Ovary (tissue), 9 donors: Measurements from ENCODE around the gene ABTB2. TPM values are rescaled to one million over a fixed set of nuclear protein-coding genes. Genes with fewer than 3 reads are reported as not detected.

Experiments used
- DNase-seq, 5 donors: peaks; one replicate each; pipeline ENCODE4 v3.0.0-alpha.2; 2019 to 2020
- H3K27ac ChIP-seq, 2 donors: fragments of 200-600 bp; one replicate each; pipeline versions ENCODE4 v1.5.1 to v1.8.0; 2019 to 2022
- H3K27me3 ChIP-seq: fragments of 200-600 bp; one replicate; pipeline ENCODE4 v1.8.0; 2022
- H3K36me3 ChIP-seq: fragments of 200-600 bp; sonication (generic); one replicate; pipeline ENCODE4 v1.5.1; 2019
- H3K4me1 ChIP-seq: one replicate; pipeline ENCODE4 v1.8.1; 2013; ENCODE audit warnings: mild to moderate bottlenecking, moderate library complexity; ENCODE audit not compliant: insufficient read depth
- H3K4me3 ChIP-seq: fragments of 200-600 bp; sonication (generic); one replicate; pipeline ENCODE4 v1.5.1; 2017
- H3K9me3 ChIP-seq, 2 donors: fragments of 200-600 bp in 1 of 2; sonication (generic) in 1 of 2; one replicate each; pipeline versions ENCODE4 v1.5.1 to v1.8.1; 2013 to 2019; ENCODE audit warnings: mild to moderate bottlenecking in 1 of 2, moderate library complexity in 1 of 2
- EP300 ChIP-seq: sonication (generic); formaldehyde crosslinking; IDR thresholded peaks from one replicate; pipeline ENCODE4 v1.6.1; 2017; ENCODE audit warnings: antibody characterized with exemption
- POLR2A ChIP-seq: fragments of 450-650 bp; IDR thresholded peaks from one replicate; pipeline ENCODE4 v1.6.1; 2017; ENCODE audit warnings: antibody characterized with exemption, mild to moderate bottlenecking, moderate library complexity
- WGBS, 3 donors: extraction: QIAGEN DNeasy Blood & Tissue Kit in 1 of 3; methylation state at CpG; one replicate each; pipeline versions ENCODE4 v1.1.5 to v1.1.7; 2013 to 2017; 5-methylcytosine and 5-hydroxymethylcytosine counted together
- intact Hi-C, 4 donors: fragments of 100-400 bp; cut with DNase I; formaldehyde crosslinking; loops; one replicate each; pipeline versions ENCODE4 v1.11.0 to v1.15.1; 2022 to 2023
- polyA plus RNA-seq, 2 donors: library from polyadenylated mRNA; stranded (reverse); fragments of 200-250 nt in 1 of 2; fragments of 350-450 nt in 1 of 2; fragmentation: Illumina TruSeq in 1 of 2; extraction: RNeasy Lipid Tissue Mini Kit (QIAGEN cat#74804) in 1 of 2; gene quantifications; one replicate each; pipeline ENCODE4 v1.2.3, GENCODE V29; 2013 to 2014
- total RNA-seq, 7 donors: library from RNA; depleted of rRNA in 2 of 7; stranded (reverse); fragments of >200 nt in 2 of 7; fragmentation: NEBNext Ultra II Directional in 3 of 7; extraction: Animal tissue kit (Norgen Biotek cat#: 25700) in 3 of 7; gene quantifications; one replicate each; pipeline versions ENCODE4 v1.1.0 to v1.2.4, GENCODE V29; 2016 to 2023
- TF ChIP-seq, protein P1 (sequence below), 3 donors: fragments of 450-650 bp in 2 of 3; fragments of 200-600 bp in 1 of 3; IDR thresholded peaks; one replicate each; pipeline versions ENCODE4 v1.5.1 to v1.8.0; 2016 to 2022; ENCODE audit warnings: antibody characterized with exemption in 3 of 3, mild to moderate bottlenecking in 1 of 3
- donor health status: DM: no; HTN: no; CAD: no; lungs with moderate emphysema.
- donor health status: DM: no; HTN: no; CAD: no.
- donor health status: Bipolar disorder and iron deficiency.
- donor health status: DM: yes; HTN: yes; CAD: no.
- donor health status: DM: no; HTN: no; CAD: no.
- donor health status: DM: yes; HTN: yes; CAD: no.

Gene ABTB2
- total and polyA plus RNA-seq, 9 donors, result 1.2 to 7.2 (median 2.6) TPM

- Histone ChIP-seq H3K4me3 (no peak overlapping the region), H3K27ac (no peak overlapping the region), H3K9me3 (no peaks in the 10 kb centered on the region), H3K27me3 (no peaks in the 10 kb centered on the region), H3K36me3 (peaks cover 3% of the 10 kb centered on the region), H3K4me1 (no peaks in the 10 kb centered on the region)
- intact Hi-C loops, result no loop called here
- DNase-seq, result no peak
- 90 to 93% (median 90%) methylated on average over 11 of the region's 11 CpGs for WGBS, 3 donors
- no peak for TF ChIP-seq EP300
- TF ChIP-seq POLR2A, result no peak
- TF ChIP-seq, protein P1, sequence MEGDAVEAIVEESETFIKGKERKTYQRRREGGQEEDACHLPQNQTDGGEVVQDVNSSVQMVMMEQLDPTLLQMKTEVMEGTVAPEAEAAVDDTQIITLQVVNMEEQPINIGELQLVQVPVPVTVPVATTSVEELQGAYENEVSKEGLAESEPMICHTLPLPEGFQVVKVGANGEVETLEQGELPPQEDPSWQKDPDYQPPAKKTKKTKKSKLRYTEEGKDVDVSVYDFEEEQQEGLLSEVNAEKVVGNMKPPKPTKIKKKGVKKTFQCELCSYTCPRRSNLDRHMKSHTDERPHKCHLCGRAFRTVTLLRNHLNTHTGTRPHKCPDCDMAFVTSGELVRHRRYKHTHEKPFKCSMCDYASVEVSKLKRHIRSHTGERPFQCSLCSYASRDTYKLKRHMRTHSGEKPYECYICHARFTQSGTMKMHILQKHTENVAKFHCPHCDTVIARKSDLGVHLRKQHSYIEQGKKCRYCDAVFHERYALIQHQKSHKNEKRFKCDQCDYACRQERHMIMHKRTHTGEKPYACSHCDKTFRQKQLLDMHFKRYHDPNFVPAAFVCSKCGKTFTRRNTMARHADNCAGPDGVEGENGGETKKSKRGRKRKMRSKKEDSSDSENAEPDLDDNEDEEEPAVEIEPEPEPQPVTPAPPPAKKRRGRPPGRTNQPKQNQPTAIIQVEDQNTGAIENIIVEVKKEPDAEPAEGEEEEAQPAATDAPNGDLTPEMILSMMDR (IDR thresholded peaks at IDR 0.05), result no peak
These were observed 217.7 kb downstream of the ABTB2 start for GRCh38 chr11:34140149-34140548.

DNA sequence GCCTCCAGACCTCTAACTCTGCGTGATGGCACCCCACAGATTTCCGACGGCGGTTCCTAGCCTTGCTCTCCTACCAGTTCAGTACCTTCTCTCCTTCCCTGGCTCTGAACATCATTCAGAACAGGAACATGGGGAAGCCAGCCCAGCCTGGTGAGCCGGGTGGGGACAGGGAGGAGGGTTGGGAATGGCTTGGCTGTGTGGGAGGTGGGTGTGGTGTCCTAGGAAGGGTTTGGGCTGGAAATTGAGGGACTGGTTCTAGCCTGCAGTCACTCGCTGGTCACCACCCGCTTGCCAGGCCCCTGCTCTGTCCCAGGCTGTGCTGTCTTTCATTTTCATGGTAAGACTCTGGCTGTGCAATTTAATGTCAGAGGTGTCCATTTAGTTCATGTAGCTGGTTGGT lies 218.5 kb downstream of the ABTB2 start:
- Histone ChIP-seq H3K9me3 (no peaks in the 10 kb centered on the region), H3K4me1 (no peaks in the 10 kb centered on the region), H3K4me3 (no peak overlapping the region), H3K36me3 (peaks cover 3% of the 10 kb centered on the region), H3K27ac (no peak overlapping the region), H3K27me3 (no peaks in the 10 kb centered on the region)
- TF ChIP-seq, protein P1 (IDR thresholded peaks at IDR 0.05), result no peak
- no peak for DNase-seq
- intact Hi-C loops, result no loop called here
- 88 to 91% (median 90%) methylated on average over 7 of the region's 7 CpGs for WGBS, 3 donors

DNA sequence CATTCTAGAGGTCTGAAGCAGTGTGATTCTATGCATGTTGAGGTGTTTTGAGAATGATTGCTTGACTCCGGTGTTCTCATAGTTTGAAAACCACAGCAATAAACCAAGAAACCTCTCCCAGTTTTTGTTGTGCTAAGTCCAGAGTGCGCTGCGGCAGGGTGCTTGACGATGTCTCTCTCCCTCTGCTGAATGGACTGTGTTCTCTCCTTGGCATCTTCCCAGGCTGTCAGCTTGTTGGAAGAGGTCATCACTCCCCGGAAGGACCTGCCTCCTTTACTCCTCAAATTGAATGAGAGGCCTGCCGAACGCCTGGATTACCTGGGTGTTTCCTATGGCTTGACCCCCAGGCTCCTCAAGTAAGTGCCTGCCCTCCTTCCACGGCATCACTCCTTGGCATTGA lies 221.4 kb downstream of the ABTB2 start:
- DNase-seq, result no peak
- intact Hi-C loops, result no loop called here

GRCh38 chr11:34135439-34135838 lies 222.4 kb downstream of the ABTB2 start:
- H3K36me3 ChIP-seq, result peaks cover 3% of the 10 kb centered on the region
- no peak overlapping the region for H3K27ac ChIP-seq
- H3K9me3 ChIP-seq, result no peaks in the 10 kb centered on the region
- no peak for DNase-seq
- H3K4me1 ChIP-seq, result no peaks in the 10 kb centered on the region
- TF ChIP-seq, protein P1 (IDR thresholded peaks at IDR 0.05), result no peak
- H3K27me3 ChIP-seq, result no peaks in the 10 kb centered on the region
- WGBS, 3 donors, result 94 to 98% (median 95%) methylated on average over 3 of the region's 3 CpGs
- H3K4me3 ChIP-seq, result no peak overlapping the region
- intact Hi-C loops, result no loop called here

More for the DNA sequence above, 221.4 kb downstream of the ABTB2 start:
- Histone ChIP-seq H3K27ac (no peak overlapping the region), H3K4me1 (no peaks in the 10 kb centered on the region), H3K9me3 (no peaks in the 10 kb centered on the region), H3K36me3 (peaks cover 3% of the 10 kb centered on the region), H3K4me3 (no peak overlapping the region), H3K27me3 (no peaks in the 10 kb centered on the region)
- no peak for TF ChIP-seq POLR2A
- TF ChIP-seq, protein P1 (IDR thresholded peaks at IDR 0.05), result no peak
- TF ChIP-seq EP300, result no peak
- 84 to 92% (median 84%) methylated on average over 8 of the region's 8 CpGs for WGBS, 3 donors

- intact Hi-C loops, result no loop called here
- Histone ChIP-seq H3K4me1 (no peaks in the 10 kb centered on the region), H3K27ac (no peak overlapping the region), H3K36me3 (peaks cover 3% of the 10 kb centered on the region), H3K27me3 (no peaks in the 10 kb centered on the region), H3K9me3 (no peaks in the 10 kb centered on the region), H3K4me3 (no peak overlapping the region)
- DNase-seq, result no peak
- 85 to 94% (median 86%) methylated on average over 5 of the region's 5 CpGs for WGBS, 3 donors
- TF ChIP-seq EP300 (no peak), POLR2A (no peak)
- TF ChIP-seq, protein P1 (IDR thresholded peaks at IDR 0.05), result no peak
These were observed 223.0 kb downstream of the ABTB2 start for GRCh38 chr11:34134765-34135164.
